Right lobe of liver (tissue), 6 donors: Measurements from ENCODE around the gene TGDS. TPM values are rescaled to one million over a fixed set of nuclear protein-coding genes. Genes with fewer than 3 reads are reported as not detected.

ENCODE experiments used
- ATAC-seq, 4 donors: fragments of 200-7000 bp; cut with Tn5 transposase; one replicate each; pipeline ENCODE4 v1.9.1; 2020; ENCODE audit warnings: mild to moderate bottlenecking in 4 of 4, moderate library complexity in 4 of 4
- DNase-seq, 3 donors: peaks; one replicate each; pipeline ENCODE4 v3.0.0-alpha.2; 2020
- H3K27ac ChIP-seq, 3 donors: fragments of 200-600 bp; one replicate each; pipeline ENCODE4 v1.8.0; 2022
- H3K27me3 ChIP-seq, 2 donors: fragments of 200-600 bp; one replicate each; pipeline ENCODE4 v1.8.0; 2022
- H3K36me3 ChIP-seq, 4 donors: fragments of 200-600 bp; sonication (generic) in 1 of 4; one replicate each; pipeline versions ENCODE4 v1.5.1 to v1.8.0; 2017 to 2022; ENCODE audit warnings: control low read depth in 1 of 4
- H3K4me1 ChIP-seq, 4 donors: fragments of 200-600 bp; sonication (generic) in 1 of 4; one replicate each; pipeline versions ENCODE4 v1.5.1 to v1.8.0; 2017 to 2022; ENCODE audit warnings: control low read depth in 1 of 4
- H3K4me3 ChIP-seq, 3 donors: fragments of 200-600 bp; one replicate each; pipeline ENCODE4 v1.8.0; 2022
- H3K9me3 ChIP-seq, 4 donors: fragments of 200-600 bp; sonication (generic) in 1 of 4; one replicate each; pipeline versions ENCODE4 v1.5.1 to v1.8.0; 2017 to 2022; ENCODE audit warnings: control low read depth in 1 of 4
- CTCF ChIP-seq, 4 donors: fragments of 200-600 bp in 3 of 4; fragments of 450-650 bp in 1 of 4; IDR thresholded peaks; one replicate each; pipeline versions ENCODE4 v1.5.1 to v1.8.0; 2016 to 2022; ENCODE audit warnings: antibody characterized with exemption in 4 of 4, mild to moderate bottlenecking in 2 of 4
- POLR2A ChIP-seq: fragments of 450-650 bp; IDR thresholded peaks from one replicate; pipeline ENCODE4 v1.6.1; 2017; ENCODE audit warnings: antibody characterized with exemption, mild to moderate bottlenecking
- WGBS: methylation state at CpG from one replicate; pipeline ENCODE4 v1.1.6; 2018; ENCODE audit warnings: low coverage, low lambda C conversion rate; ENCODE audit not compliant: insufficient coverage; ENCODE audit errors: missing lambda C conversion rate; 5-methylcytosine and 5-hydroxymethylcytosine counted together
- intact Hi-C, 2 donors: fragments of 100-400 bp; cut with DNase I; formaldehyde crosslinking; loops; one replicate each; pipeline versions ENCODE4 v1.11.2 to v1.14.1; 2022
- total RNA-seq, 6 experiments: library from RNA; depleted of rRNA in 2 of 6; stranded (reverse); fragments of >200 nt in 2 of 6; fragmentation: NEBNext Ultra II Directional in 3 of 6; extraction: Animal tissue kit (Norgen Biotek cat#: 25700) in 3 of 6; gene quantifications; one replicate each; pipeline versions ENCODE4 v1.1.0 to v1.2.4, GENCODE V29; 2016 to 2023
- donor health status: DM: no; HTN: yes; CAD: no.
- donor health status: DM: no; HTN: no; CAD: no.
- donor health status: DM: no; HTN: no; CAD: no.
- donor health status: DM: no; HTN: yes; CAD: no.
- donor health status: DM: no; HTN: yes; CAD: no.

The TGDS gene
- total RNA-seq, 6 experiments from 2014 or later, result 8.6 to 11.9 (median 9.6) TPM

GRCh38 chr13:94546061-94546839, 49.7 kb downstream of the TGDS start:
- DNase-seq, result no peak
- no peaks in the 10 kb centered on the region for H3K9me3 ChIP-seq
- 84% methylated on average over 10 of the region's 10 CpGs for WGBS
- intact Hi-C loops, result no loop called here
- H3K27ac ChIP-seq, result no peak overlapping the region
- H3K4me1 ChIP-seq, result peaks cover 0 to 3% (median 0%) of the 10 kb centered on the region in 4 donors
- TF ChIP-seq POLR2A, result no peak
- no peak for TF ChIP-seq CTCF (IDR thresholded peaks at IDR 0.05)
- no peaks in the 10 kb centered on the region for H3K27me3 ChIP-seq
- no peak for ATAC-seq
- no peaks in the 10 kb centered on the region for H3K36me3 ChIP-seq
- H3K4me3 ChIP-seq, result no peak overlapping the region

- DNase-seq (no peak), ATAC-seq (no peak)
- H3K9me3 ChIP-seq, result no peaks in the 10 kb centered on the region
- WGBS, result 84% methylated on average over 4 of the region's 4 CpGs
- H3K4me1 ChIP-seq, result peaks cover 0 to 3% (median 0%) of the 10 kb centered on the region in 4 donors
- no peak overlapping the region for H3K27ac ChIP-seq
- TF ChIP-seq POLR2A (no peak), CTCF (IDR thresholded peaks at IDR 0.05) (no peak)
- H3K27me3 ChIP-seq, result no peaks in the 10 kb centered on the region
- intact Hi-C loops, result no loop called here
- H3K36me3 ChIP-seq, result no peaks in the 10 kb centered on the region
- H3K4me3 ChIP-seq, result no peak overlapping the region
Observed at GRCh38 chr13:94544922-94545321, 51.0 kb downstream of the TGDS start.

GRCh38 chr13:94542917-94543316, 53.0 kb downstream of the TGDS start:
- H3K4me3 ChIP-seq, result no peak overlapping the region
- 36% methylated on average over 4 of the region's 6 CpGs for WGBS
- H3K9me3 ChIP-seq, result no peaks in the 10 kb centered on the region
- no peaks in the 10 kb centered on the region for H3K27me3 ChIP-seq
- no peaks in the 10 kb centered on the region for H3K4me1 ChIP-seq
- DNase-seq (no peak), ATAC-seq (no peak)
- TF ChIP-seq POLR2A, result no peak
- no peak for TF ChIP-seq CTCF (IDR thresholded peaks at IDR 0.05)
- intact Hi-C loops, result no loop called here
- H3K36me3 ChIP-seq, result no peaks in the 10 kb centered on the region
- H3K27ac ChIP-seq, result no peak overlapping the region

- TF ChIP-seq CTCF (IDR thresholded peaks at IDR 0.05), result no peak
- Histone ChIP-seq H3K4me1 (no peaks in the 10 kb centered on the region), H3K36me3 (no peaks in the 10 kb centered on the region), H3K4me3 (no peak overlapping the region), H3K9me3 (no peaks in the 10 kb centered on the region), H3K27ac (no peak overlapping the region), H3K27me3 (no peaks in the 10 kb centered on the region)
- DNase-seq (no peak), ATAC-seq (no peak)
- intact Hi-C loops, result no loop called here
- WGBS, result 77% methylated on average over 7 of the region's 7 CpGs
Observed at GRCh38 chr13:94537740-94538630, 58.0 kb downstream of the TGDS start.
